HepG2 (cell line): Measurements from ENCODE around the gene HSP90AA1. TPM values are rescaled to one million over a fixed set of nuclear protein-coding genes. Genes with fewer than 3 reads are reported as not detected.

Source experiments
- GABPB1 ChIP-seq: IDR thresholded peaks from 2 replicates; pipeline ENCODE4 v1.6.1; 2016; ENCODE audit warnings: mild to moderate bottlenecking, missing genetic modification reagents, moderate library complexity, missing compliant biosample characterization
- HNRNPH1 ChIP-seq: fragments of 200-400 bp; formaldehyde crosslinking; optimal IDR thresholded peaks from 2 replicates; pipeline ENCODE3; 2017; ENCODE audit warnings: mild to moderate bottlenecking, low read depth, low read length
- NCOR1 ChIP-seq: fragments of 200-600 bp; sonication (generic); IDR thresholded peaks from 2 replicates; pipeline ENCODE4 v1.7.0; 2017; ENCODE audit warnings: antibody characterized with exemption, low read length, borderline replicate concordance
- RBAK ChIP-seq: sonication (generic); formaldehyde crosslinking; IDR thresholded peaks from 2 replicates; pipeline ENCODE4 v1.5.1; 2020; ENCODE audit warnings: mild to moderate bottlenecking, missing genetic modification reagents
- SIN3B ChIP-seq: fragments of 150-350 bp; IDR thresholded peaks from 2 replicates; pipeline ENCODE4 v1.6.1; 2014; ENCODE audit warnings: low read length
- SMC3 ChIP-seq: IDR thresholded peaks from 2 replicates; pipeline ENCODE4 v1.6.1; 2011; ENCODE audit warnings: low read length, improper control_type of control experiment
- SNAPC4 ChIP-seq: sonication (generic); formaldehyde crosslinking; IDR thresholded peaks from 2 replicates; pipeline ENCODE4 v1.4.0; 2020; ENCODE audit warnings: mild to moderate bottlenecking, missing genetic modification reagents
- SYNCRIP ChIP-seq: fragments of 200-400 bp; formaldehyde crosslinking; IDR thresholded peaks from 2 replicates; pipeline ENCODE4 v1.6.1; 2018; ENCODE audit warnings: mild to moderate bottlenecking, low read depth, low read length; ENCODE audit not compliant: insufficient read depth
- ZNF30 ChIP-seq: sonication (generic); formaldehyde crosslinking; IDR thresholded peaks from 2 replicates; pipeline ENCODE4 v1.5.0; 2020; ENCODE audit warnings: mild to moderate bottlenecking, missing genetic modification reagents
- ZNF33A ChIP-seq: sonication (generic); formaldehyde crosslinking; IDR thresholded peaks from 2 replicates; pipeline ENCODE4 v1.5.1; 2020; ENCODE audit warnings: missing genetic modification reagents, mild to moderate bottlenecking, moderate library complexity, borderline replicate concordance
- ZNF431 ChIP-seq: sonication (generic); formaldehyde crosslinking; IDR thresholded peaks from 2 replicates; pipeline ENCODE4 v1.9.0; 2022; ENCODE audit warnings: missing genetic modification reagents, low read depth, mild to moderate bottlenecking, borderline replicate concordance
- ZNF724P ChIP-seq: sonication (generic); formaldehyde crosslinking; IDR thresholded peaks from 2 replicates; pipeline ENCODE4 v1.8.0; 2022; ENCODE audit warnings: missing genetic modification reagents, borderline replicate concordance
- polyA plus RNA-seq, 8 experiments: library from polyadenylated mRNA; depleted of rRNA in 3 of 8; stranded (reverse) in 7 of 8; unstranded in 1 of 8; fragments of >200 nt; fragmentation: Illumina TruSeq in 4 of 8; extraction: Trizol in 4 of 8; gene quantifications; 2 replicates each; pipeline versions ENCODE4 v1.2.1 to v1.2.3, GENCODE V29; 2011 to 2016; ENCODE audit warnings: low read depth in 4 of 8, missing spikeins in 1 of 8, mixed read lengths in 1 of 8; ENCODE audit not compliant: insufficient read depth in 1 of 8
- total RNA-seq, 5 experiments: library from RNA; depleted of rRNA; stranded (reverse); fragments of >200 nt; fragmentation: Illumina TruSeq; extraction: Trizol; gene quantifications; 2 replicates each; pipeline ENCODE4 v1.2.3, GENCODE V29; 2016; ENCODE audit warnings: low read depth in 1 of 5
- TF ChIP-seq, protein P1 (sequence below): sonication (generic); formaldehyde crosslinking; IDR thresholded peaks from 2 replicates; pipeline ENCODE4 v1.5.1; 2020; ENCODE audit warnings: missing genetic modification reagents, mild to moderate bottlenecking, borderline replicate concordance
- TF ChIP-seq, protein P2 (sequence below): sonication (generic); formaldehyde crosslinking; IDR thresholded peaks from 2 replicates; pipeline ENCODE4 v1.4.0; 2020; ENCODE audit warnings: mild to moderate bottlenecking, missing genetic modification reagents
- TF ChIP-seq, protein P3 (sequence below): sonication (generic); formaldehyde crosslinking; IDR thresholded peaks from 2 replicates; pipeline ENCODE4 v1.8.1; 2022; ENCODE audit warnings: mild to moderate bottlenecking, missing genetic modification reagents

HSP90AA1 gene
- total and polyA plus RNA-seq, 2 of the 13 experiments (the other 11 are each of a cell fraction or from before 2014, with no cell fraction given), result 262 to 636 TPM

GRCh38 chr14:102086972-102087761 is at the start of gene HSP90AA1 (continued):
- no peak for TF ChIP-seq SNAPC4 (CRISPR knock-in tag)
- no peak; the same call in 1 of the 2 replicates for TF ChIP-seq SMC3
- peak; percentile 43; the same call in 1 of the 2 replicates for TF ChIP-seq ZNF724P (CRISPR knock-in tag)
- TF ChIP-seq, protein P1, sequence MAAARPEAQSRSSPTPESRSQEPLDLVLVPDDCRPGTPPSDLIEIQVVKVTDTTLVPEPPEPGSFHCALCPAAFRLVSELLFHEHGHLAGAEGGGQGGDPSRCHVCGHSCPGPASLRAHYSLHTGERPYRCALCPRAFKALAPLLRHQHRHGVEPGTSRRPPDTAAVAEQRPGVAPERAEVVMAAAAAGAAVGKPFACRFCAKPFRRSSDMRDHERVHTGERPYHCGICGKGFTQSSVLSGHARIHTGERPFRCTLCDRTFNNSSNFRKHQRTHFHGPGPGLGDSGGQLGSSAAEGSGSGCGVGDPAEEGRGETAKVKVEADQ (CRISPR knock-in tag), result no peak
- no peak for TF ChIP-seq SIN3B
- no peak; the same call in 1 of the 2 replicates for TF ChIP-seq ZNF431 (CRISPR knock-in tag)
- no peak for TF ChIP-seq SYNCRIP
- TF ChIP-seq, protein P2, sequence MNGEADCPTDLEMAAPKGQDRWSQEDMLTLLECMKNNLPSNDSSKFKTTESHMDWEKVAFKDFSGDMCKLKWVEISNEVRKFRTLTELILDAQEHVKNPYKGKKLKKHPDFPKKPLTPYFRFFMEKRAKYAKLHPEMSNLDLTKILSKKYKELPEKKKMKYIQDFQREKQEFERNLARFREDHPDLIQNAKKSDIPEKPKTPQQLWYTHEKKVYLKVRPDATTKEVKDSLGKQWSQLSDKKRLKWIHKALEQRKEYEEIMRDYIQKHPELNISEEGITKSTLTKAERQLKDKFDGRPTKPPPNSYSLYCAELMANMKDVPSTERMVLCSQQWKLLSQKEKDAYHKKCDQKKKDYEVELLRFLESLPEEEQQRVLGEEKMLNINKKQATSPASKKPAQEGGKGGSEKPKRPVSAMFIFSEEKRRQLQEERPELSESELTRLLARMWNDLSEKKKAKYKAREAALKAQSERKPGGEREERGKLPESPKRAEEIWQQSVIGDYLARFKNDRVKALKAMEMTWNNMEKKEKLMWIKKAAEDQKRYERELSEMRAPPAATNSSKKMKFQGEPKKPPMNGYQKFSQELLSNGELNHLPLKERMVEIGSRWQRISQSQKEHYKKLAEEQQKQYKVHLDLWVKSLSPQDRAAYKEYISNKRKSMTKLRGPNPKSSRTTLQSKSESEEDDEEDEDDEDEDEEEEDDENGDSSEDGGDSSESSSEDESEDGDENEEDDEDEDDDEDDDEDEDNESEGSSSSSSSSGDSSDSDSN, result peak; percentile 90
- no peak for TF ChIP-seq NCOR1
- TF ChIP-seq ZNF30 (CRISPR knock-in tag), result no peak
- TF ChIP-seq ZNF33A (CRISPR knock-in tag), result no peak
- TF ChIP-seq GABPB1, result peak; percentile 86
- no peak for TF ChIP-seq HNRNPH1
- TF ChIP-seq, protein P3, sequence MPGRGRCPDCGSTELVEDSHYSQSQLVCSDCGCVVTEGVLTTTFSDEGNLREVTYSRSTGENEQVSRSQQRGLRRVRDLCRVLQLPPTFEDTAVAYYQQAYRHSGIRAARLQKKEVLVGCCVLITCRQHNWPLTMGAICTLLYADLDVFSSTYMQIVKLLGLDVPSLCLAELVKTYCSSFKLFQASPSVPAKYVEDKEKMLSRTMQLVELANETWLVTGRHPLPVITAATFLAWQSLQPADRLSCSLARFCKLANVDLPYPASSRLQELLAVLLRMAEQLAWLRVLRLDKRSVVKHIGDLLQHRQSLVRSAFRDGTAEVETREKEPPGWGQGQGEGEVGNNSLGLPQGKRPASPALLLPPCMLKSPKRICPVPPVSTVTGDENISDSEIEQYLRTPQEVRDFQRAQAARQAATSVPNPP (CRISPR knock-in tag), result no peak; the same call in 1 of the 2 replicates
- no peak for TF ChIP-seq RBAK
